OCI-LY3 (cell line): Measurements from ENCODE around the gene CACNG4.

Source experiments
- EZH2phosphoT487 ChIP-seq: fragments of 200-600 bp; shearing (Covaris generic); IDR thresholded peaks from 2 replicates; pipeline ENCODE4 v1.6.1; 2018; ENCODE audit warnings: antibody characterized with exemption, mixed run types, low read depth
- TF ChIP-seq, protein P1 (sequence below): fragments of 200-600, 300-600 bp; sonication (generic); IDR thresholded peaks from 2 replicates; pipeline ENCODE4 v1.5.1; 2014; ENCODE audit warnings: antibody characterized with exemption, low read length, low read depth

DNA sequence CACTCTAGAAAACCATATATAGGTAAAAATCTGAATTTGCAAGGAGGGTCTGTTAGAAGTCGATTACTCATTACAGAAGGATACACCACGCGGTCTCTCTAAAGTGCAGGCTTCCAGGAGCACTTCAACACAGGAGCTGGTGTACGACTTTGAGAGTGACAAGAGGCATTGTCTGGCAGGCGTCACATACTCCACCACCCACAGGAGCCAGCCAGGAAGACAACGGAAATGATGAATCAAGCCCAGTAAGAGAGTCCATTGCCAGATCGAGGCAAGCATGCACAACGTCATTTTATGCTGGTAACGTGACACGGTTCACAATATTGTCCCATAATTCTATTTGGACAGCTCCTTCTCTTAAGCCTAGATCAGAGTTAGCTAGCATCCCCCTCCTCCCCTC is 15.0 kb upstream of the CACNG4 start:
- TF ChIP-seq, protein P1, sequence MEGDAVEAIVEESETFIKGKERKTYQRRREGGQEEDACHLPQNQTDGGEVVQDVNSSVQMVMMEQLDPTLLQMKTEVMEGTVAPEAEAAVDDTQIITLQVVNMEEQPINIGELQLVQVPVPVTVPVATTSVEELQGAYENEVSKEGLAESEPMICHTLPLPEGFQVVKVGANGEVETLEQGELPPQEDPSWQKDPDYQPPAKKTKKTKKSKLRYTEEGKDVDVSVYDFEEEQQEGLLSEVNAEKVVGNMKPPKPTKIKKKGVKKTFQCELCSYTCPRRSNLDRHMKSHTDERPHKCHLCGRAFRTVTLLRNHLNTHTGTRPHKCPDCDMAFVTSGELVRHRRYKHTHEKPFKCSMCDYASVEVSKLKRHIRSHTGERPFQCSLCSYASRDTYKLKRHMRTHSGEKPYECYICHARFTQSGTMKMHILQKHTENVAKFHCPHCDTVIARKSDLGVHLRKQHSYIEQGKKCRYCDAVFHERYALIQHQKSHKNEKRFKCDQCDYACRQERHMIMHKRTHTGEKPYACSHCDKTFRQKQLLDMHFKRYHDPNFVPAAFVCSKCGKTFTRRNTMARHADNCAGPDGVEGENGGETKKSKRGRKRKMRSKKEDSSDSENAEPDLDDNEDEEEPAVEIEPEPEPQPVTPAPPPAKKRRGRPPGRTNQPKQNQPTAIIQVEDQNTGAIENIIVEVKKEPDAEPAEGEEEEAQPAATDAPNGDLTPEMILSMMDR = no peak
- TF ChIP-seq EZH2phosphoT487 = no peak
